C4-2B (cell line): ENCODE measurements around the gene SERTAD3.

ENCODE experiments used
- CTCF ChIP-seq: fragments of 450-650 bp; conservative IDR thresholded peaks from 2 replicates; pipeline ENCODE4 v1.5.1; 2017; ENCODE audit warnings: mild to moderate bottlenecking
- ZFX ChIP-seq: fragments of 450-650 bp; IDR thresholded peaks from 2 replicates; pipeline ENCODE4 v1.6.1; 2017

GRCh38 chr19:40392894-40393517 lies 51.1 kb downstream of the SERTAD3 start:
- TF ChIP-seq CTCF (no peak; the same call in 1 of the 2 replicates), ZFX (no peak)
